Astrocyte (in vitro differentiated cells and primary cell): Measurements from ENCODE around the gene ZP1. TPM values are rescaled to one million over a fixed set of nuclear protein-coding genes. Genes with fewer than 3 reads are reported as not detected.

Experiments used
- DNase-seq: peaks from one replicate; pipeline ENCODE4 v3.0.0-alpha.2; 2010; ENCODE audit warnings: low read depth
- FAIRE-seq: peaks from 2 replicates; lab custom pipeline; 2011; peaks lifted over from hg19 to GRCh38; lab: Jason Lieb, UNC
- H2AFZ ChIP-seq: 2 replicates; pipeline ENCODE4 v1.6.0; 2012; ENCODE audit warnings: low read depth, low read length, inconsistent platforms
- H3K27ac ChIP-seq: 2 replicates; pipeline ENCODE4 v1.5.1; 2011; ENCODE audit warnings: low read depth, low read length, inconsistent platforms
- H3K27me3 ChIP-seq: 2 replicates; pipeline ENCODE4 v1.6.0; 2011; ENCODE audit warnings: low read length, inconsistent platforms; ENCODE audit not compliant: insufficient read depth
- H3K36me3 ChIP-seq: 2 replicates; pipeline ENCODE4 v1.5.1; 2011; ENCODE audit warnings: low read length, inconsistent platforms; ENCODE audit not compliant: insufficient read depth
- H3K4me1 ChIP-seq: 2 replicates; pipeline ENCODE4 v1.5.1; 2011; ENCODE audit warnings: low read length, inconsistent platforms; ENCODE audit not compliant: insufficient read depth
- H3K4me2 ChIP-seq: 2 replicates; pipeline ENCODE4 v1.6.0; 2012; ENCODE audit warnings: low read length, inconsistent platforms
- H3K4me3 ChIP-seq: 2 replicates; pipeline ENCODE4 v1.5.1; 2011; ENCODE audit warnings: low read depth, mild to moderate bottlenecking, low read length, inconsistent platforms; ENCODE audit not compliant: insufficient read depth
- H3K79me2 ChIP-seq: 2 replicates; pipeline ENCODE4 v1.6.0; 2012; ENCODE audit warnings: mild to moderate bottlenecking, low read length, inconsistent platforms; ENCODE audit not compliant: insufficient read depth
- H3K9ac ChIP-seq: 2 replicates; pipeline ENCODE4 v1.6.0; 2012; ENCODE audit warnings: mild to moderate bottlenecking, low read length, inconsistent platforms
- H3K9me3 ChIP-seq: 2 replicates; pipeline ENCODE4 v1.5.1; 2012; ENCODE audit warnings: low read depth, mild to moderate bottlenecking, low read length, inconsistent platforms; ENCODE audit not compliant: insufficient read depth
- H4K20me1 ChIP-seq: 2 replicates; pipeline ENCODE4 v1.6.0; 2012; ENCODE audit warnings: low read length, inconsistent platforms; ENCODE audit not compliant: insufficient read depth
- H3K27ac Mint-ChIP-seq: one replicate; pipeline ENCODE4 v1.8.0; 2021; ENCODE audit warnings: mild to moderate bottlenecking, mixed read lengths; ENCODE audit not compliant: unreplicated experiment
- H3K27me3 Mint-ChIP-seq: one replicate; pipeline ENCODE4 v1.8.0; 2021; ENCODE audit warnings: low read depth, mixed read lengths; ENCODE audit not compliant: unreplicated experiment
- H3K36me3 Mint-ChIP-seq: one replicate; pipeline ENCODE4 v1.8.0; 2021; ENCODE audit warnings: low read depth, mixed read lengths; ENCODE audit not compliant: unreplicated experiment
- H3K4me1 Mint-ChIP-seq: one replicate; pipeline ENCODE4 v1.8.0; 2021; ENCODE audit warnings: low read depth, mixed read lengths; ENCODE audit not compliant: unreplicated experiment
- H3K4me3 Mint-ChIP-seq: one replicate; pipeline ENCODE4 v1.8.0; 2021; ENCODE audit warnings: mild to moderate bottlenecking, moderate library complexity, mixed read lengths; ENCODE audit not compliant: unreplicated experiment
- H3K9me3 Mint-ChIP-seq: one replicate; pipeline ENCODE4 v1.8.0; 2021; ENCODE audit warnings: mild to moderate bottlenecking, mixed read lengths; ENCODE audit not compliant: unreplicated experiment
- EZH2 ChIP-seq: IDR thresholded peaks from 2 replicates; pipeline ENCODE4 v1.6.1; 2012; ENCODE audit warnings: mild to moderate bottlenecking, low read length, inconsistent platforms; ENCODE audit not compliant: insufficient read depth
- total RNA-seq: library from RNA; stranded (reverse); gene quantifications from 2 replicates; pipeline ENCODE4 v1.2.1, GENCODE V29; 2021
- TF ChIP-seq, protein P1 (sequence below): IDR thresholded peaks from 2 replicates; pipeline ENCODE4 v1.5.1; 2011; ENCODE audit warnings: low read depth, mild to moderate bottlenecking, inconsistent platforms, low read length, moderate library complexity; ENCODE audit not compliant: insufficient read depth

Gene ZP1
- total RNA-seq, 1 donor from 2014 or later = not detected

DNA sequence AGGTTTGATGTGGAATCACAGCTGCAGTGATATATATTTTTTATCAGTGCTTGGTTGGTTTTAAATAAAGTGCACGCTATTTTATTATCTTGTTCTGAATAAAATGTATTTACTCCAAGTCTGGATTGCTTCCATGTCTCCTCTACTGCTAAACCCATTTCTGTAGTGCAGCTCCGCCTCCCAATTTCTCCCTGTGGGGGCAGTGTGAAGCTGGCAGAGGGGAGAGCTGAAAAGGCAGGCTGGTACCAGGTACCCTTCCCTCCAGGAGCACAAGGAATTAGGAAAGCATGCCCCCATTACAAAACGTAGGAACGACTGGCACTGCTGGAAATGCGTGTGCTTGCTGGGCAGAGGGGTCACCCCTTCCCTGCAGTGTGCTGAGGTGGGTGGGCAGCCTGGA lies 56.0 kb downstream of the ZP1 start:
- Histone ChIP-seq H2AFZ (no peak overlapping the region), H3K79me2 (peaks cover 22% of the 10 kb centered on the region), H3K4me3 (no peak overlapping the region), H3K4me2 (no peak overlapping the region), H3K36me3 (peaks cover 15% of the 10 kb centered on the region), H3K9me3 (no peaks in the 10 kb centered on the region), H3K4me1 (peaks cover 32% of the 10 kb centered on the region), H3K27ac (no peak overlapping the region), H4K20me1 (peaks cover 42% of the 10 kb centered on the region), H3K9ac (no peak overlapping the region), H3K27me3 (no peaks in the 10 kb centered on the region)
- Mint-ChIP-seq H3K27ac (no peak overlapping the region), H3K4me3 (peak overlapping the region; percentile 57), H3K36me3 (peaks cover 24% of the 10 kb centered on the region), H3K4me1 (peaks cover 18% of the 10 kb centered on the region), H3K27me3 (no peaks in the 10 kb centered on the region), H3K9me3 (peaks cover 1% of the 10 kb centered on the region)
- DNase-seq (no peak), FAIRE-seq (no peak)
- no peak for TF ChIP-seq EZH2
- TF ChIP-seq, protein P1, sequence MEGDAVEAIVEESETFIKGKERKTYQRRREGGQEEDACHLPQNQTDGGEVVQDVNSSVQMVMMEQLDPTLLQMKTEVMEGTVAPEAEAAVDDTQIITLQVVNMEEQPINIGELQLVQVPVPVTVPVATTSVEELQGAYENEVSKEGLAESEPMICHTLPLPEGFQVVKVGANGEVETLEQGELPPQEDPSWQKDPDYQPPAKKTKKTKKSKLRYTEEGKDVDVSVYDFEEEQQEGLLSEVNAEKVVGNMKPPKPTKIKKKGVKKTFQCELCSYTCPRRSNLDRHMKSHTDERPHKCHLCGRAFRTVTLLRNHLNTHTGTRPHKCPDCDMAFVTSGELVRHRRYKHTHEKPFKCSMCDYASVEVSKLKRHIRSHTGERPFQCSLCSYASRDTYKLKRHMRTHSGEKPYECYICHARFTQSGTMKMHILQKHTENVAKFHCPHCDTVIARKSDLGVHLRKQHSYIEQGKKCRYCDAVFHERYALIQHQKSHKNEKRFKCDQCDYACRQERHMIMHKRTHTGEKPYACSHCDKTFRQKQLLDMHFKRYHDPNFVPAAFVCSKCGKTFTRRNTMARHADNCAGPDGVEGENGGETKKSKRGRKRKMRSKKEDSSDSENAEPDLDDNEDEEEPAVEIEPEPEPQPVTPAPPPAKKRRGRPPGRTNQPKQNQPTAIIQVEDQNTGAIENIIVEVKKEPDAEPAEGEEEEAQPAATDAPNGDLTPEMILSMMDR = no peak

DNA sequence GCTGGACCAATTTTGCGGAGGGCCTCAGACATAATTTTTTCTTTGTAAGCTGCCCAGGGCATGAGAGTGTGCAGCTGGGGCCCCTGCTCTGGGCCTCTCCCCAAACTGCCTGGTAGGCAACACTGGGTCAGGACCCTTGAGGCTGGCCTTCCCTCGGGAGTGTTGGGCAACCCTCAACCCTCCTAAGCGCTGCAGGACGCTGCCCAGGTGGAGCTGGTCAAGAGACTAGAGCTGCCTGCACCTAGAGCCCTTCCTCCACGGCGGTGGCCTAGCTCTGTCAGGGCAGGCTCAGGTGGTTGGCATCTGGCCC lies 56.4 kb downstream of the ZP1 start:
- Mint-ChIP-seq H3K4me1 (peaks cover 18% of the 10 kb centered on the region), H3K4me3 (peak overlapping the region; percentile 75), H3K27ac (no peak overlapping the region), H3K9me3 (peaks cover 1% of the 10 kb centered on the region), H3K36me3 (peaks cover 24% of the 10 kb centered on the region), H3K27me3 (no peaks in the 10 kb centered on the region)
- Histone ChIP-seq H3K27me3 (no peaks in the 10 kb centered on the region), H3K27ac (no peak overlapping the region), H3K4me2 (peak overlapping the region; percentile 95), H3K9ac (peak overlapping the region; percentile 83), H3K36me3 (peaks cover 15% of the 10 kb centered on the region), H4K20me1 (peaks cover 38% of the 10 kb centered on the region), H3K4me3 (peak overlapping the region; percentile 67), H3K9me3 (no peaks in the 10 kb centered on the region), H3K79me2 (peaks cover 18% of the 10 kb centered on the region), H2AFZ (peak overlapping the region; percentile 57), H3K4me1 (peaks cover 29% of the 10 kb centered on the region)
- FAIRE-seq = no peak
- no peak for DNase-seq
- no peak for TF ChIP-seq EZH2
- TF ChIP-seq, protein P1 = no peak

DNA sequence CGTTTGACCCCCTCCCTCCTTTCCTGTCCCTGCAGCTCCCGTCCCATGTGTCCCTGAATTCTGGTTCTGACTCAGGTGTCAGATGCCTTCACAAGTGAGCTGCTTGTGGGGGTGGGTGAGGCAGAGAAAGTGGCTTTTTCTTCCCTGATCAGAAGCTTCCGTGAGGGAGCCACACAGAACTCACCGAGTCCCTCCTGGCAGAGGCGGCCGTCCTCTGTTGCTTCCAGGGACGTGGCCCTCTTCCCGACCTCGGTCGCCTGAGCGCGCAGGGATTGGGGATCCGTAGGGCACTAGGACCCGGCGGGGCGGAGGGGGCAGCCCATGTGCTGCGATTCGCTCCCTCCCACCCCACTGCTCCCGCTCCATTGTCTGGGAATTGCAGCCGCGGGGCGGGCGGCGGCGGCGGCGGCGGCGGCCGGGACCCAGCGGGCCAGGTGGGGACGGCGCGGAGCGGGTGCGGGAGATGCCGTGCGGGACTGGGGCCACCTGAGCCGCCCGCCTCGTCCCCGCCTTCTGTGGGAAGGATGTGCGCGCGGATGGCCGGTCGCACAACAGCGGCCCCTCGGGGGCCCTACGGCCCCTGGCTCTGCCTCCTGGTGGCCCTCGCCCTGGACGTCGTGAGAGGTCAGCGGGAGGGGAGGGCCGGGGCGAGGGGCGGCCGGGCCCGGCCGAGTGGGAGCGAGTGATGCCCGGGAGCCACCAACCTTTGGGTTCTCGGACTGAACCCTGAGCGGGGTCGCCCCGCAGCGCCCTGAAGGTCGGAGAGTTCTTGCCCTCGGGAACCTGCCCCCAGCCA lies 57.0 kb downstream of the ZP1 start, which contains the start of gene TMEM132A:
TSS of gene TMEM132A (plus strand) at position 351 of the 796 bp plus-strand sequence. CDS start at position 525, 174 bp downstream.
- Histone ChIP-seq H3K9me3 (no peaks in the 10 kb centered on the region), H3K27ac (no peak within 1 kb of the TSS), H4K20me1 (peaks cover 33% of the 10 kb centered on the region), H3K9ac (peak within 1 kb of the TSS; percentile 83), H2AFZ (peak within 1 kb of the TSS; percentile 57), H3K79me2 (peaks cover 12% of the 10 kb centered on the region), H3K4me1 (peaks cover 23% of the 10 kb centered on the region), H3K27me3 (no peaks in the 10 kb centered on the region), H3K4me2 (peak within 1 kb of the TSS; percentile 95), H3K36me3 (peaks cover 15% of the 10 kb centered on the region), H3K4me3 (peak within 1 kb of the TSS; percentile 67)
- Mint-ChIP-seq H3K4me1 (peaks cover 13% of the 10 kb centered on the region), H3K9me3 (peaks cover 1% of the 10 kb centered on the region), H3K36me3 (peaks cover 25% of the 10 kb centered on the region), H3K27ac (peak within 1 kb of the TSS; percentile 58), H3K27me3 (no peaks in the 10 kb centered on the region), H3K4me3 (peak within 1 kb of the TSS; percentile 86)
- DNase-seq = peak; percentile 59
- TF ChIP-seq, protein P1 = no peak
- TF ChIP-seq EZH2 = no peak
- FAIRE-seq = no peak
